Activated gamma-delta T cell (primary cell): ENCODE data around the gene TBR1.

Experiments used
- DNase-seq: peaks from one replicate; lab custom pipeline; 2025; lab: John Stamatoyannopoulos, UW

The TBR1 gene

DNA sequence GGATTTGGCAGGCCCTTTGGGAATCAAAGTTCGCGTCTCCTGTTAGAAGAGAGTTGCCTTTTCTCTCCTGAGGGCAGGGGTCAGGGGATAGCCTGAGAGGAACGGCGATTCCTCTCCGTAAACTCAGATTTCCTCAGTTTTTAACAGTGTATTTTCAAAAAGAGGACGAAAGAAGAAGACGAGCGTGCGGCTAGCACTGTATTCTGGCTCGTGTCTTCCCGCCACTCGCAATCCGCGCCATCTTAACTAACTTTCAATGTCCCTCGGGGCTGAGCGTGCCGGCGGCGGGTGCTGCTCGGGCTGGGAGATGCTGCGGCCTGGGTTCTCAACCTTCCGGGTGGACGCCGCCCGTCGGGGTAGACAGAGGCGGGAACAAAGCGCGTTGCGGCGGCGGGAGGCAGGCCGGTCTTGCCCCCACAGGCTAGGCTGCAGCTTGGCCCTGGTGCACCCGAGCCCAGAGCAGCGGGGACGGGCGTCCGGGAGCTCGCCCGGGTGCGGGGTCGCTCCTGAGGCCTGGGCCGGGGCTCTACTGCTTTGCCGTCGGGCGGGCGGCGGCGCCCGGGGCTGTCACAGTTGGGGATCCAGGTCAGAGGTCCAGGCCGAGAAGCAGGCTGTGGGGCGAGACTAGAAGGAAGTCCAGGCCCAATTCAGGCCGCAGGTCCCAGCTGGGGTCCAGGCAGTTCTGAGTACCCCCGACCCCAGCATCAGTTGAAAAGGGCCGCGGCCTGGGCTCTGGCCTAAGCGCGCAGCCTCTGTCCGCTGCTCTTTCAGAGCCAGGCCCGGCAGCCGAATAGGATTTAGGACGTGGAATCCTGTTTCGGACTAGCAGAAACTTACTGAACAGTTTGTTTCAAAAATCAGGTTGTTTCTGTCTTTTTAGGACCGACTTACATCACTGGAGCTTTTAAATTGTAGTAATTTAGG lies 11.8 kb downstream of the TBR1 start:
- no peak for DNase-seq

- no peak for DNase-seq
These were observed 14.3 kb downstream of the TBR1 start for GRCh38 chr2:161430386-161430785.

DNA sequence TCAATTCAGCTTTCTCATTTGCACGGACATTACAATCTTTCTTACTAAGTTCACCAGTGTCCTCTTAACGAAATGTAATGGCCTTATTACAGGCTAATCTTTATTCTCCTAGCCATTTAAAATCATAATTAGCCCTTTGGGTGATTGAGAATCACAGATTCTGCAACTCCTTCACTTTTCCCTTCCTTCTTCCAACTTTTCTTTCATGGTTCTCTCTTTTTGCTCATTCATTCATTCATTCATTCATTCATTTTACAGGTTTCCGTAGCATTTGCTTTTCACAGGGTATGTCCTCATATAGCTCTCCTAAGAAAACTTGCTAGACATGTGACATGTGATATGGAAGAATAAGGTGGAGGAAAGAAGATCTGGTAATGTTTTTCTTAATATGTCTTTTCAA lies 16.0 kb downstream of the TBR1 start:
- DNase-seq = no peak

DNA sequence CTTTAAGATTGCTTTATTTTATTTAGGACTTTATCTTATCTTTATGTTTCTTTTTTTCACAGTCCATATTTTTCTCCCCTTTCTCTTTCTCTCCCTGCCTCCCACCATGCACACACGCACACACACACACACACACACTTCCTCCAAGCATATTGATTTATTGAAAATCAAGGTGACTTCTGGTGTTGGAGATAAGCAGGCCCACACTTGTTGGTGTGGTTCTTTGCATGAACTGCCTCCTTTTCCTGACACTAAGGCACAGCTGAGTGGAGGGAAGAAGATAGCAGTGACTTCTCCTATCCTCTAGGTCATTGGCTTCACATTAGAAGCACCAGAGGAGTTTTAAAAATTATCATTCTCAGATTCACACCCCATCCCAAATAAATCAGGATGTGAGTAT lies 18.0 kb downstream of the TBR1 start:
- DNase-seq = no peak

DNA sequence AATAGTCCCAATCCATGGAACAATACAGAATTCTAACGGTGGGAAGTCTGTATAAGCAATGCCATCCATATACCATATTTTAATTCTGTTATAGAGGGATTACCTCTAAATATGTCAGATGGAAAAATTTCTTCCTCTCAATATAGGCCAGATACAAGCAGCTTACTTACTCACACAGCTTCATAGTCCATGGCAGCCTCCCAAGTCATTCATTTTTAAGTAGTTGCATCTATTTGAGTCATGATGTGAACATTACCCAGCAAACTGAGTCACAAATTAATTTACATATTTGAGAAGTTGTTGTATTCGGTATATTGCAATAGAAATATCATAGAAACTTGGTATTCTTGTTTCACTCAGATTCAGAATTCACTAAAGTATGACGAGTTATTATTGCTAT lies 20.3 kb downstream of the TBR1 start:
- no peak for DNase-seq

- no peak for DNase-seq
These were observed 22.5 kb downstream of the TBR1 start for GRCh38 chr2:161438598-161438997.

- no peak for DNase-seq
These were observed 29.0 kb downstream of the TBR1 start for GRCh38 chr2:161445097-161445496.

- DNase-seq = no peak
These were observed 32.3 kb downstream of the TBR1 start for GRCh38 chr2:161448431-161448830.

DNA sequence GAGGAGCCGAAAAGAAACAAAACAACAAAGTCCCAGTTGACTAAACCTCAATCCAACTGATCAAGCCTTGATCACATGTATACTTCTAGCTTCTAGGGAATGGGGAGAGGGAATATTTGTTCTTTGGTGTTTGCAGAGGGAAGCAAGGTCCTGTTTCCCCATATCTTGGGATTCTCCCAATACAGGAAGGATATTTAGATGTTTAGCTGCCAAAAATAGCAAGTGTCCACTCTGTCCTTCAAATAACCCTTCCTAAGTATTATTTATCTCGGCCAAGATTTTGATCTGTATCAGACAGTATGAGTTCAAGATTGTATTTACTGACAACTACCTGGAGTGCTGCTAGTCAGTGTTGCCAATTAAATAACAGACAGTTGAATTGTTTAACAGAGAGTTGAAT lies 55.5 kb downstream of the TBR1 start:
- no peak for DNase-seq

DNA sequence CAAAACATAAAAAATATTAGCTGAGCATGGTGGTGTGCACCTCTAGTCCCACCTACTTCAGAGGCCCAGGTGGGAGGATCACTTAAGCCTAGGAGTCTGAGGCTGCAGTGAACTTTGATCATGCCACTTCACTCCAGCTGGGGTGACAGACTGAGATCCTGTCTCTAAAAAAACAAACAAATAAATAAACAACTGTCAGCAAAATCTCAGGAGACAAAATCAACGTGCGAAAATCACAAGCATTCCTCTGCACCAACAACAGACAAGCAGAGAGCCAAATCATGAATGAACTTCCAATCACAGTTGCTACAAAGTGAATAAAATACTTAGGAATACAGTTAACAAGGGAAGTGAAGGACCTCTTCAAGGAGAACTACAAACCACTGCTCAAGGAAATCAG lies 58.8 kb downstream of the TBR1 start:
- no peak for DNase-seq
